ENCODE results near the gene DPP8. TPM values are rescaled to one million over a fixed set of nuclear protein-coding genes. Genes with fewer than 3 reads are reported as not detected.

The DPP8 gene
- total RNA-seq, 2 donors from 2014 or later, result 34.2 to 34.3 TPM

DNA sequence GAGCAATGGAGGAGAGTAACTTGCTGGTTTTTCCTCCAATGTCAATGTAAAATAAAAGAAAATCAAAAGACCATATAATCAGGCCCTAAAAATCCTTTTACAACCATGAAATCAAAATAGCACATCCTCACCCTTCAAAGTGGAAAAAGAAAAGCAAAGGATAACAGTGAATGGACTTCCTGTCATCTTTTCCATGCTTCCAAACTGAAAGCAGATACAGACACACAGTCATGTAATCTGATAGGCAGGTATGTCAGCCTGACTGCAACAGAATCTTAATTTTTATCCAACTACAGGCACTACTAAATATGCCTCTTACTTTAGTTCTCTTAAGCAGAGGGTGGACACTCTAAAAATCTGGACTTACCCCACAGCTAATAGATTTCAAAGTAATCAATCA, 66.9 kb downstream of the DPP8 start:
- Histone ChIP-seq H3K27ac (no peak overlapping the region), H3K9me3 (no peaks in the 10 kb centered on the region), H3K27me3 (no peaks in the 10 kb centered on the region), H3K4me3 (no peak overlapping the region), H3K4me1 (no peaks in the 10 kb centered on the region), H3K36me3 (peaks cover 19% of the 10 kb centered on the region), H3K9ac (ENCODE audit: low read depth in 2 of 2, low read length in 2 of 2) (no peak overlapping the region)
- TF ChIP-seq, protein P1, sequence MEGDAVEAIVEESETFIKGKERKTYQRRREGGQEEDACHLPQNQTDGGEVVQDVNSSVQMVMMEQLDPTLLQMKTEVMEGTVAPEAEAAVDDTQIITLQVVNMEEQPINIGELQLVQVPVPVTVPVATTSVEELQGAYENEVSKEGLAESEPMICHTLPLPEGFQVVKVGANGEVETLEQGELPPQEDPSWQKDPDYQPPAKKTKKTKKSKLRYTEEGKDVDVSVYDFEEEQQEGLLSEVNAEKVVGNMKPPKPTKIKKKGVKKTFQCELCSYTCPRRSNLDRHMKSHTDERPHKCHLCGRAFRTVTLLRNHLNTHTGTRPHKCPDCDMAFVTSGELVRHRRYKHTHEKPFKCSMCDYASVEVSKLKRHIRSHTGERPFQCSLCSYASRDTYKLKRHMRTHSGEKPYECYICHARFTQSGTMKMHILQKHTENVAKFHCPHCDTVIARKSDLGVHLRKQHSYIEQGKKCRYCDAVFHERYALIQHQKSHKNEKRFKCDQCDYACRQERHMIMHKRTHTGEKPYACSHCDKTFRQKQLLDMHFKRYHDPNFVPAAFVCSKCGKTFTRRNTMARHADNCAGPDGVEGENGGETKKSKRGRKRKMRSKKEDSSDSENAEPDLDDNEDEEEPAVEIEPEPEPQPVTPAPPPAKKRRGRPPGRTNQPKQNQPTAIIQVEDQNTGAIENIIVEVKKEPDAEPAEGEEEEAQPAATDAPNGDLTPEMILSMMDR (IDR thresholded peaks at IDR 0.05), result no peak
- no peak for DNase-seq
- intact Hi-C loops (cut with DNase I), result no loop called here

DNA sequence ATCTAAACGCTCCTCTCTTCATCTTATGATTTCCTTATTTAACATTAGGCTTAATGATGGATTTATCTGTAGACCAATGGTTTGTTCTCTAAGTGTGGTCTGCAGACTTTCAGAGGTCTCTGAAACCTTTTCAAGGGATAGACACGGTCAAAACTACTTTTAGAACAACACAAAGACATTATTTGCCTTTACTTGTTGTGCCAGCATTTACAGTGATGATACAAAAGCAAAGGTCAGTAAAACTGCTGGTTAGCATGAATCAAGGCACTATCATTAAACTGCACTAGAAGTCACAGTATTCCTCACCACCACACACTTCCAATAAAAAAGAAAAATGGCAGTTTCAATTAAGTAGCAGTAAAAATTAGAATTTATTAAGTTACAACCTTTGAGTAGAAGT, 70.3 kb downstream of the DPP8 start:
- Histone ChIP-seq H3K9ac (ENCODE audit: low read depth in 2 of 2, low read length in 2 of 2) (no peak overlapping the region), H3K9me3 (no peaks in the 10 kb centered on the region), H3K27me3 (no peaks in the 10 kb centered on the region), H3K4me1 (no peaks in the 10 kb centered on the region), H3K36me3 (peaks cover 10% of the 10 kb centered on the region), H3K27ac (no peak overlapping the region), H3K4me3 (no peak overlapping the region)
- DNase-seq, result no peak
- TF ChIP-seq, protein P1 (IDR thresholded peaks at IDR 0.05), result no peak
- intact Hi-C loops (cut with DNase I), result no loop called here

DNA sequence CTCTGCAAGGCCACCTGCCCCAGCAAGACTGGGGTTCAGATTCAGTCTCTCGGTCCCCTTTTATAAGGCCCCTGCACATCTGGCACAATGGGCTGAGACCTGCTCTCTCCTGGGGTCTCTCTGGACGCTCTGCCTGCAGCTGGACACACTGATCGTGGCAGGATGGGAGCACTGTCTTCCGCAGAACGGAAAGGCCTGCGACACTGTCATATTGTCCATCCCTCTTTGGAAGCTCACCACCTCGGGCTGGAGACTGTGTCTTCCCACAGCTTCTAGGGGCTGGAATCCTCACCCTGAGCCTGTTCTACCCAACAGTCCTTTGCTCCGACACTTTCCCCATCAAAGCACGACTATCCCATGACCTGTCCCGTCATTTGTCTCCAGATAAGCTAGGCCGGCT, 83.3 kb downstream of the DPP8 start:
- no peaks in the 10 kb centered on the region for H3K9me3 ChIP-seq
- H3K27me3 ChIP-seq, result no peaks in the 10 kb centered on the region
- intact Hi-C loops (cut with DNase I), result no loop called here
- H3K27ac ChIP-seq, result no peak overlapping the region
- no peak overlapping the region for H3K9ac ChIP-seq (ENCODE audit: low read depth in 2 of 2, low read length in 2 of 2)
- DNase-seq, result no peak
- TF ChIP-seq, protein P1 (IDR thresholded peaks at IDR 0.05), result no peak
- no peaks in the 10 kb centered on the region for H3K36me3 ChIP-seq
- no peak overlapping the region for H3K4me3 ChIP-seq
- no peaks in the 10 kb centered on the region for H3K4me1 ChIP-seq

DNA sequence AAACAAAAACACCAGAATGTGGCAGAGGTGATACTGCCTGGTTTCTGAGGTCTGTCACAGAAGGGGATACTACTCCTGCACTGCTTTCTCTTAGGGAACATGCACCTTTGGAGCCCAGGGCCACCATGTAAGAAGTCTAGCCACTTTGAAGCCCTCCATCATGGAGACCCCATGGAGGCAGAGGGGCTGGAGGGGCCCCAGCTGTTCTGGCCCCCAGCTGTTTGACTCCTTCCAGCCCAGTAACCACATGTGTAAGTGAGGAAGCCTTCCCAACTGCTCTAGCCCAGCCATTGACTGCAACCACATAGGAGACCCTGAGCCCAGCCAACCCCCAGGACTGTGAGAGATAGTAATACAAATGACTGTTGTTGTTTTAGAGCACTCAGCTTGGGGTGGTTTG, 85.8 kb downstream of the DPP8 start:
- H3K9ac ChIP-seq (ENCODE audit: low read depth in 2 of 2, low read length in 2 of 2), result no peak overlapping the region
- H3K4me1 ChIP-seq, result no peaks in the 10 kb centered on the region
- TF ChIP-seq, protein P1 (IDR thresholded peaks at IDR 0.05), result no peak
- H3K9me3 ChIP-seq, result no peaks in the 10 kb centered on the region
- no peak overlapping the region for H3K4me3 ChIP-seq
- no peak overlapping the region for H3K27ac ChIP-seq
- no peaks in the 10 kb centered on the region for H3K27me3 ChIP-seq
- DNase-seq, result no peak
- H3K36me3 ChIP-seq, result no peaks in the 10 kb centered on the region
- intact Hi-C loops (cut with DNase I), result no loop called here

DNA sequence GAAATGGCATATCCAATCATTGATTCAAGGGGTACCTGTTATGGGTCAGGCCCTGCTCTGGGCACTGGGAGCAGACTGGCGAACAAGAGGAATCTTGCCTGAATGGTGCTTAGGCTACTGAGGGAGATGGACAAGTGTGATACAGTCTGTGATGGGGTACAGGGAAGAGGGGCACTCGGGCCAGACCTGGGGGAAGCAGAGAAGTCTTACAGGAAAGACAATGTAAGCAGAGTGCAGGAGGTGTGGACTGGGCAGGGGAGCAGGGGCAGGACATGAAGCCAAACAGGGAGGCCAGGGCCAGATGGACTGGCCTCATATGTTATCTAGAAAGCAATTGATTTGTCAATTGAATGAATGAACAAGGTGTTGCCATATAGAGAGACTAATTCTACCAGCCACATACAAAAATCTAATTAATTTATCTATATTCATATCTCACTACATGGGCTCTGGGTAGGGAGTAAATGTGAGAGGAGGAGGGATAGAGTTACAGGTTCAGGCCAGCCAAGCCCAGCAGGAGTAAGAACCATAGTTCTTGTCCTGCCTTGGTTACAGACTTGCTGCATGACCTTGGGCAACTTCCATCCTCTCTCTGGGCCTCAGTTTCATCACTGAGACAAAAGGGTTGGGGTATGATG, 91.2 kb downstream of the DPP8 start:
- Histone ChIP-seq H3K27me3 (peaks cover 12% of the 10 kb centered on the region), H3K27ac (no peak overlapping the region), H3K4me1 (no peaks in the 10 kb centered on the region), H3K9me3 (no peaks in the 10 kb centered on the region), H3K36me3 (no peaks in the 10 kb centered on the region), H3K9ac (ENCODE audit: low read depth in 2 of 2, low read length in 2 of 2) (no peak overlapping the region), H3K4me3 (no peak overlapping the region)
- intact Hi-C loops (cut with DNase I), result no loop called here
- no peak for DNase-seq
- TF ChIP-seq, protein P1 (IDR thresholded peaks at IDR 0.05), result no peak
